ENCODE data around the gene SMYD5.
"Not testable (repeated sequence)": the region's sequence is repeated elsewhere in the genome, so short reads cannot be mapped to it uniquely, and the experiment has no call there.

- TF ChIP-seq CTCF (conservative IDR thresholded peaks at IDR 0.05; ENCODE audit: low read depth, low read length); EZH2 (IDR thresholded peaks at IDR 0.05; ENCODE audit: borderline replicate concordance, low read depth, low read length, poor library complexity, severe bottlenecking): not testable (repeated sequence)
Measured at GRCh38 chr2:73170341-73170740, 43.7 kb upstream of the SMYD5 start.

All from A673 (cell line).